PC-3 (cell line): ENCODE measurements around the gene CAMK1D. TPM values are rescaled to one million over a fixed set of nuclear protein-coding genes. Genes with fewer than 3 reads are reported as not detected.

Experiments used
- ATAC-seq: fragments of 200-7000 bp; cut with Tn5 transposase; 2 replicates; pipeline ENCODE4 v1.9.1; 2020; ENCODE audit warnings: mild to moderate bottlenecking, moderate library complexity
- BruUV-seq: library from RNA; stranded (reverse); fragments of 400-500 nt; replicated peaks from 2 replicates; lab custom pipeline; 2021; lab: Mats Ljungman, UMichigan
- CTCF ChIA-PET: fragments of 300-600 bp; sonication (Branson Sonifier 250); formaldehyde crosslinking; loops from one replicate; lab custom pipeline; 2022; ENCODE audit warnings: antibody characterized with exemption; lab: Charles Lee
- POLR2A ChIA-PET: fragments of 300-600 bp; sonication (Branson Sonifier 250); formaldehyde crosslinking; loops from one replicate; lab custom pipeline; 2022; ENCODE audit warnings: antibody characterized with exemption; ENCODE audit not compliant: unreplicated experiment; lab: Charles Lee
- DNase-seq: peaks from one replicate; pipeline ENCODE4 v3.0.0-alpha.2; 2015
- H2AFZ ChIP-seq: fragments of 300-600 bp; sonication (generic); 2 replicates; pipeline ENCODE4 v1.6.0; 2016; ENCODE audit warnings: antibody characterized with exemption, low read length
- H3F3A ChIP-seq: fragments of 300-600 bp; sonication (generic); one replicate; pipeline ENCODE4 v1.6.0; 2017; ENCODE audit warnings: antibody characterized with exemption, low read length, control low read depth, mild to moderate bottlenecking; ENCODE audit not compliant: unreplicated experiment
- H3K27ac ChIP-seq: fragments of 300-600 bp; sonication (generic); 2 replicates; pipeline ENCODE4 v1.5.1; 2016; ENCODE audit warnings: mild to moderate bottlenecking, low read length
- H3K27me3 ChIP-seq: fragments of 300-600 bp; sonication (generic); 2 replicates; pipeline ENCODE4 v1.6.1; 2016; ENCODE audit warnings: low read length, mixed read lengths
- H3K36me3 ChIP-seq: fragments of 300-600 bp; sonication (generic); 2 replicates; pipeline ENCODE4 v1.6.1; 2016; ENCODE audit warnings: low read depth, mixed run types, low read length, mixed read lengths
- H3K4me1 ChIP-seq: fragments of 300-600 bp; sonication (generic); 2 replicates; pipeline ENCODE4 v1.5.1; 2016; ENCODE audit warnings: low read length; ENCODE audit not compliant: insufficient read depth
- H3K4me2 ChIP-seq: fragments of 300-600 bp; sonication (generic); 2 replicates; pipeline ENCODE4 v1.6.0; 2016; ENCODE audit warnings: low read length
- H3K4me3 ChIP-seq: fragments of 300-600 bp; sonication (generic); 2 replicates; pipeline ENCODE4 v1.5.1; 2016; ENCODE audit warnings: mild to moderate bottlenecking, low read length, mixed read lengths
- H3K79me2 ChIP-seq: fragments of 300-600 bp; sonication (generic); 2 replicates; pipeline ENCODE4 v1.6.1; 2017; ENCODE audit warnings: low read length, mixed read lengths
- H3K9ac ChIP-seq: fragments of 300-600 bp; sonication (generic); 2 replicates; pipeline ENCODE4 v1.6.0; 2016; ENCODE audit warnings: mild to moderate bottlenecking, low read length
- H3K9me2 ChIP-seq: fragments of 300-600 bp; sonication (generic); replicated peaks from 2 replicates; pipeline ENCODE4 v1.6.1; 2016; ENCODE audit warnings: mixed run types, low read length, mixed read lengths
- H3K9me3 ChIP-seq: fragments of 300-600 bp; sonication (generic); 2 replicates; pipeline ENCODE4 v1.6.1; 2016; ENCODE audit warnings: low read length, mixed read lengths
- H4K20me1 ChIP-seq: fragments of 300-600 bp; sonication (generic); 2 replicates; pipeline ENCODE4 v1.6.1; 2016; ENCODE audit warnings: low read length, mixed read lengths
- CTCF ChIP-seq: fragments of 300-600 bp; sonication (generic); conservative IDR thresholded peaks from 2 replicates; pipeline ENCODE4 v1.5.1; 2017; ENCODE audit warnings: antibody characterized with exemption, low read depth, mild to moderate bottlenecking, low read length
- EZH2 ChIP-seq: fragments of 300-600 bp; sonication (generic); IDR thresholded peaks from one replicate; pipeline ENCODE4 v1.6.1; 2017; ENCODE audit warnings: antibody characterized with exemption, mild to moderate bottlenecking, low read length; ENCODE audit not compliant: unreplicated experiment
- EZH2phosphoT487 ChIP-seq: fragments of 300-600 bp; sonication (generic); IDR thresholded peaks from 2 replicates; pipeline ENCODE4 v1.6.1; 2018; ENCODE audit warnings: mild to moderate bottlenecking, antibody characterized with exemption, low read length, borderline replicate concordance
- intact Hi-C: fragments of 100-400 bp; cut with micrococcal nuclease; formaldehyde crosslinking; loops from 2 replicates; pipeline ENCODE4 v1.9.0; 2023
- total RNA-seq: library from RNA; depleted of rRNA; stranded (reverse); fragments of >200 nt; gene quantifications from 2 replicates; pipeline ENCODE4 v1.2.3, GENCODE V29; 2014

The CAMK1D gene
- total RNA-seq, 1 experiment from 2014 or later = 1.3 TPM

DNA sequence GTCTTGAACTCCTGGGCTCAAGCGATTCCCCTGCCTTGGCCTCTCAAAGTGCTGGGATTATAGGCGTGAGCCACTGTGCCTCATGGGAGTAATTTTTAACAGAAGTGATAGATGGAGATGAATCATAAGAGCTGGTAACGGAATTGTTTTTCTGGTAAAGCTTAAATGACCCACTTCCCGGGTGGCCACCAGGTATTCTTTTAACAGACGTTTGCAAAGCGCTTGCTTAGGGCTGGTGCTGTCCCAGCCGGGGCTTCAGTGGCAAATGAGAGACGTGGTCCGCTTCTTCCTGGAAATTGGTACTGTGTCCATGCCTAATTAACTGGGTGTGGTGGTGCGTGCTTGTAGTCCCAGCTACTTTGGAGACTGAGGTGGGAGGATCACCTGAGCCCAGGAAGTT, 23.5 kb downstream of the CAMK1D start:
- Histone ChIP-seq H3K9me2 (no peaks in the 10 kb centered on the region), H3K27me3 (no peaks in the 10 kb centered on the region), H3K4me2 (no peak overlapping the region), H3K27ac (no peak overlapping the region), H3K4me3 (no peak overlapping the region), H4K20me1 (no peaks in the 10 kb centered on the region), H2AFZ (no peak overlapping the region), H3K9me3 (no peaks in the 10 kb centered on the region), H3K9ac (no peak overlapping the region), H3K79me2 (no peaks in the 10 kb centered on the region), H3K4me1 (no peaks in the 10 kb centered on the region), H3F3A (no peaks in the 10 kb centered on the region), H3K36me3 (no peaks in the 10 kb centered on the region)
- ATAC-seq (no peak), DNase-seq (no peak)
- intact Hi-C loops = no loop called here
- ChIA-PET POLR2A (no interaction called here), CTCF (no interaction called here)
- TF ChIP-seq EZH2 (no peak), EZH2phosphoT487 (no peak), CTCF (no peak)
- no TSS peak for BruUV-seq

DNA sequence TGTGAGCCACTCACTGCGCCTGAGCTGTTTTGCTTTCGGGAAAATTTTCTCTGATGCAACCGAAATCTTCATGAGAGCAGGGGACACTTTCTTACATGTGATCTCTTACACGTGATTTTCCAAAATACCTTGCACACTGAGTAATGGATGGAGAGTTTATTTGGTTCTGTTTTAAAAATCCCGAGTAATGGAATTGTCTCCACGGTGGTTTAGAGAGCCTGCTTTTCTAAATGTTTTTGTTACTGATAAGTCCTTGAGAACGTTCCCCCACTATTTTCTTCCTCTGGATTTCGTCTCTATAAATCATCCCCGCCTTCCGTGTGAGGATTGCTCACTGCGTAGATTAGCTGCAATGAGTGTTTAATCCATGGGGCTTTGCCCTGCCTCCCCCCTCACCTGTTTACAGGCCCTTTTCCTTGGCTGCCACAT, 25.7 kb downstream of the CAMK1D start:
- DNase-seq = no peak
- H3F3A ChIP-seq = no peaks in the 10 kb centered on the region
- H2AFZ ChIP-seq = no peak overlapping the region
- POLR2A ChIA-PET = no interaction called here
- H3K36me3 ChIP-seq = no peaks in the 10 kb centered on the region
- H3K79me2 ChIP-seq = no peaks in the 10 kb centered on the region
- no peak for ATAC-seq
- H3K4me2 ChIP-seq = no peak overlapping the region
- no peak overlapping the region for H3K9ac ChIP-seq
- no peaks in the 10 kb centered on the region for H3K27me3 ChIP-seq
- CTCF ChIA-PET = no interaction called here
- no peak overlapping the region for H3K27ac ChIP-seq
- BruUV-seq = no TSS peak
- TF ChIP-seq EZH2 = no peak
- TF ChIP-seq CTCF = no peak
- no peak for TF ChIP-seq EZH2phosphoT487
- H3K9me3 ChIP-seq = no peaks in the 10 kb centered on the region
- H3K4me1 ChIP-seq = no peaks in the 10 kb centered on the region
- no peak overlapping the region for H3K4me3 ChIP-seq
- no peaks in the 10 kb centered on the region for H3K9me2 ChIP-seq
- H4K20me1 ChIP-seq = no peaks in the 10 kb centered on the region
- intact Hi-C loops = no loop called here

GRCh38 chr10:12376211-12376610, 26.9 kb downstream of the CAMK1D start:
- ATAC-seq = no peak
- intact Hi-C loops = no loop called here
- Histone ChIP-seq H3K4me2 (no peak overlapping the region), H3K4me1 (no peaks in the 10 kb centered on the region), H3K9me3 (no peaks in the 10 kb centered on the region), H3F3A (no peaks in the 10 kb centered on the region), H3K4me3 (no peak overlapping the region), H3K9me2 (no peaks in the 10 kb centered on the region), H3K79me2 (no peaks in the 10 kb centered on the region), H3K9ac (no peak overlapping the region), H4K20me1 (no peaks in the 10 kb centered on the region), H2AFZ (no peak overlapping the region), H3K27ac (no peak overlapping the region), H3K36me3 (no peaks in the 10 kb centered on the region), H3K27me3 (no peaks in the 10 kb centered on the region)
- no peak for DNase-seq
- POLR2A ChIA-PET = no interaction called here
- TF ChIP-seq EZH2 = no peak
- CTCF ChIA-PET = no interaction called here
- no TSS peak for BruUV-seq
